NCI-H748 treated with DMSO at 0.1 percent for 48 hours (cell line): ENCODE measurements around the gene EXOC3L4.
"Not testable (repeated sequence)": the region's sequence is repeated elsewhere in the genome, so short reads cannot be mapped to it uniquely, and the experiment has no call there.

ENCODE experiments used
- DNase-seq: peaks from one replicate; lab custom pipeline; 2025; lab: John Stamatoyannopoulos, UW

EXOC3L4 gene

GRCh38 chr14:103151270-103151945 is 56.9 kb downstream of the EXOC3L4 start:
- DNase-seq, result no peak

- no peak for DNase-seq
Observed at GRCh38 chr14:103155010-103155409, 60.5 kb downstream of the EXOC3L4 start.

- DNase-seq, result not testable (repeated sequence)
Observed at GRCh38 chr14:103155416-103155815, 60.9 kb downstream of the EXOC3L4 start.

GRCh38 chr14:103155826-103156394 is 61.4 kb downstream of the EXOC3L4 start:
- DNase-seq, result no peak

GRCh38 chr14:103156651-103157378 is 62.3 kb downstream of the EXOC3L4 start:
- no peak for DNase-seq

GRCh38 chr14:103157969-103158368 is 63.4 kb downstream of the EXOC3L4 start:
- DNase-seq, result no peak

- no peak for DNase-seq
Observed at GRCh38 chr14:103158688-103159087, 64.2 kb downstream of the EXOC3L4 start.
